IMR-90 (cell line): ENCODE measurements around the gene ASIC2. TPM values are rescaled to one million over a fixed set of nuclear protein-coding genes. Genes with fewer than 3 reads are reported as not detected.

Source experiments
- ATAC-seq: fragments of 200-7000 bp; cut with Tn5 transposase; 2 replicates; pipeline ENCODE4 v1.9.1; 2020; ENCODE audit warnings: low read depth, mild to moderate bottlenecking, moderate library complexity
- BruUV-seq: library from RNA; stranded (reverse); fragments of 400-500 nt; replicated peaks from 2 replicates; lab custom pipeline; 2021; lab: Mats Ljungman, UMichigan
- CTCF ChIA-PET: fragments of 300-600 bp; formaldehyde crosslinking; extraction: SDS; loops from one replicate; lab custom pipeline; 2021; ENCODE audit warnings: antibody characterized with exemption; lab: Yijun Ruan, JAX
- POLR2A ChIA-PET: fragments of 300-600 bp; sonication (Branson Sonifier 250); formaldehyde crosslinking; loops from one replicate; lab custom pipeline; 2022; ENCODE audit warnings: antibody characterized with exemption; ENCODE audit not compliant: unreplicated experiment; lab: Charles Lee
- DNase-seq: peaks from one replicate; pipeline ENCODE4 v3.0.0; 2013
- H2AFZ ChIP-seq: replicated peaks from 2 replicates; pipeline ENCODE3; 2013; ENCODE audit warnings: low read length, mild to moderate bottlenecking; ENCODE audit not compliant: poor library complexity
- H2AK5ac ChIP-seq: 2 replicates; pipeline ENCODE4 v1.6.1; 2013; ENCODE audit warnings: low read depth, low read length, inconsistent platforms
- H2AK9ac ChIP-seq: replicated peaks from 2 replicates; pipeline ENCODE3; 2013; ENCODE audit warnings: mild to moderate bottlenecking, low read depth, low read length, moderate library complexity; ENCODE audit not compliant: poor library complexity
- H2BK120ac ChIP-seq: 2 replicates; pipeline ENCODE4 v1.6.1; 2013; ENCODE audit warnings: low read depth, low read length, inconsistent platforms
- H2BK15ac ChIP-seq: 3 replicates; pipeline ENCODE4 v1.6.1; 2013; ENCODE audit warnings: low read depth, low read length, inconsistent platforms
- H2BK20ac ChIP-seq: 2 replicates; pipeline ENCODE4 v1.6.1; 2013; ENCODE audit warnings: low read depth, mild to moderate bottlenecking, inconsistent platforms, low read length, moderate library complexity
- H2BK5ac ChIP-seq: 2 replicates; pipeline ENCODE4 v1.6.1; 2013; ENCODE audit warnings: mild to moderate bottlenecking, low read depth, low read length, inconsistent platforms; ENCODE audit not compliant: poor library complexity, severe bottlenecking
- H3K14ac ChIP-seq: replicated peaks from 2 replicates; pipeline ENCODE4 v1.6.1; 2013; ENCODE audit warnings: low read depth, low read length, inconsistent platforms
- H3K18ac ChIP-seq: 2 replicates; pipeline ENCODE4 v1.6.1; 2013; ENCODE audit warnings: low read depth, low read length, control low read depth
- H3K23ac ChIP-seq: 2 replicates; pipeline ENCODE4 v1.6.1; 2013; ENCODE audit warnings: low read depth, low read length, inconsistent platforms
- H3K27ac ChIP-seq: 2 replicates; pipeline ENCODE4 v1.5.1; 2013; ENCODE audit warnings: mild to moderate bottlenecking, control low read depth, low read length; ENCODE audit not compliant: insufficient read depth
- H3K27me3 ChIP-seq: 2 replicates; pipeline ENCODE4 v1.6.1; 2013; ENCODE audit warnings: low read length; ENCODE audit not compliant: control insufficient read depth, insufficient read depth
- H3K36me3 ChIP-seq: 2 replicates; pipeline ENCODE4 v1.6.1; 2013; ENCODE audit warnings: low read length, mixed read lengths; ENCODE audit not compliant: control insufficient read depth, insufficient read depth
- H3K4ac ChIP-seq: 2 replicates; pipeline ENCODE4 v1.6.1; 2013; ENCODE audit warnings: low read depth, low read length, inconsistent platforms
- H3K4me1 ChIP-seq: 2 replicates; pipeline ENCODE4 v1.6.1; 2013; ENCODE audit warnings: low read length, mixed read lengths; ENCODE audit not compliant: control insufficient read depth, insufficient read depth
- H3K4me2 ChIP-seq: 2 replicates; pipeline ENCODE4 v1.6.1; 2013; ENCODE audit warnings: low read depth, mild to moderate bottlenecking, control low read depth, low read length, moderate library complexity
- H3K4me3 ChIP-seq: 2 replicates; pipeline ENCODE4 v1.5.1; 2013; ENCODE audit warnings: low read depth, mild to moderate bottlenecking, control low read depth, low read length, moderate library complexity; ENCODE audit not compliant: insufficient read depth
- H3K56ac ChIP-seq: 2 replicates; pipeline ENCODE4 v1.6.1; 2013; ENCODE audit warnings: low read length, inconsistent platforms; ENCODE audit not compliant: insufficient read depth; ENCODE audit errors: extremely low read depth
- H3K79me1 ChIP-seq, 2 experiments: 2 replicates each; pipeline ENCODE4 v1.6.1; 2013; ENCODE audit warnings: low read length in 2 of 2, inconsistent platforms in 1 of 2, low read depth in 1 of 2
- H3K9ac ChIP-seq: 2 replicates; pipeline ENCODE4 v1.6.1; 2013; ENCODE audit warnings: low read depth, low read length, control low read depth
- H3K9me1 ChIP-seq: 2 replicates; pipeline ENCODE4 v1.6.1; 2013; ENCODE audit warnings: low read length, inconsistent platforms; ENCODE audit not compliant: insufficient read depth
- H3K9me3 ChIP-seq: 2 replicates; pipeline ENCODE4 v1.6.1; 2013; ENCODE audit warnings: low read length; ENCODE audit not compliant: control insufficient read depth, insufficient read depth
- H4K20me1 ChIP-seq: 2 replicates; pipeline ENCODE4 v1.6.1; 2013; ENCODE audit warnings: low read length, inconsistent platforms; ENCODE audit not compliant: insufficient read depth
- H4K5ac ChIP-seq: 2 replicates; pipeline ENCODE4 v1.6.1; 2013; ENCODE audit warnings: mild to moderate bottlenecking, low read depth, low read length, control low read depth
- H4K8ac ChIP-seq, 2 experiments: 2 replicates each; pipeline ENCODE4 v1.6.1; 2013; ENCODE audit warnings: low read depth in 2 of 2, low read length in 2 of 2, control low read depth in 1 of 2, inconsistent platforms in 1 of 2
- H4K91ac ChIP-seq: 2 replicates; pipeline ENCODE4 v1.6.1; 2013; ENCODE audit warnings: low read depth, low read length, inconsistent platforms; ENCODE audit not compliant: insufficient read depth
- CHD1 ChIP-seq: IDR thresholded peaks from 2 replicates; pipeline ENCODE4 v1.6.1; 2012; ENCODE audit warnings: low read depth, low read length, improper control_type of control experiment
- WGBS, 2 experiments: methylation state at CpG; one replicate each; pipeline versions ENCODE4 v1.1.5 to v1.1.7; 2013; ENCODE audit warnings: missing lambda C conversion rate in 2 of 2; ENCODE audit not compliant: insufficient read length in 1 of 2; ENCODE audit errors: extremely low coverage in 2 of 2; 5-methylcytosine and 5-hydroxymethylcytosine counted together
- dilution Hi-C: fragments of 300-500 bp; cut with HindIII; formaldehyde crosslinking; loops from one replicate; pipeline ENCODE4 v1.14.3; 2018; ENCODE audit warnings: low sequenced_read_pairs; ENCODE audit not compliant: unreplicated experiment
- in situ Hi-C: fragments of 300-500 bp; cut with MboI; formaldehyde crosslinking; loops from 3 replicates; pipeline ENCODE4 v1.14.3; 2019; ENCODE audit warnings: low sequenced_read_pairs, inconsistent platforms, mixed read lengths
- intact Hi-C: fragments of 100-400 bp; cut with micrococcal nuclease; formaldehyde crosslinking; loops from 2 replicates; pipeline ENCODE4 v1.10.0; 2022
- polyA plus RNA-seq, 3 experiments: library from polyadenylated mRNA; depleted of rRNA; stranded (reverse); fragments of >200 nt; gene quantifications; 2 replicates each; pipeline ENCODE4 v1.2.3, GENCODE V29; 2012; ENCODE audit warnings: low replicate concordance in 1 of 3
- total RNA-seq: library from RNA; depleted of rRNA; stranded (reverse); fragments of >200 nt; gene quantifications from 2 replicates; pipeline ENCODE4 v1.2.3, GENCODE V29; 2012

ASIC2 gene
- total and polyA plus RNA-seq, 2 of the 4 experiments (the other 2 are of a cell fraction), result under 0.01 to 0.15 TPM

GRCh38 chr17:33118391-33119075 lies 174.6 kb downstream of the ASIC2 start:
- no peak overlapping the region for H3K14ac ChIP-seq
- no peak overlapping the region for H2BK120ac ChIP-seq
- ChIA-PET POLR2A (no interaction called here), CTCF (no interaction called here)
- H3K79me1 ChIP-seq, result no peaks in the 10 kb centered on the region
- no peak for DNase-seq
- H3K23ac ChIP-seq, result no peak overlapping the region
- intact Hi-C loops, result no loop called here
- H3K9me3 ChIP-seq, result no peaks in the 10 kb centered on the region
- H2BK20ac ChIP-seq, result no peak overlapping the region
- WGBS, 2 experiments, result no CpG with 5 or more reads among the region's 8 CpGs
- BruUV-seq, result no TSS peak
- in situ Hi-C loops, result no loop called here
- no peak overlapping the region for H4K8ac ChIP-seq
- no peak overlapping the region for H4K5ac ChIP-seq
- no peak overlapping the region for H2AFZ ChIP-seq
- no peak overlapping the region for H3K4me3 ChIP-seq
- no peak overlapping the region for H3K4ac ChIP-seq
- H3K4me1 ChIP-seq, result no peaks in the 10 kb centered on the region
- no peaks in the 10 kb centered on the region for H3K9me1 ChIP-seq
- no peak overlapping the region for H3K56ac ChIP-seq
- H2BK15ac ChIP-seq, result no peak overlapping the region
- H3K9ac ChIP-seq, result no peak overlapping the region
- peaks cover 6% of the 10 kb centered on the region for H3K27me3 ChIP-seq
- H2BK5ac ChIP-seq, result no peak overlapping the region
- no peak for TF ChIP-seq CHD1
- H3K4me2 ChIP-seq, result no peak overlapping the region
- ATAC-seq, result no peak
- no peak overlapping the region for H2AK5ac ChIP-seq
- no peaks in the 10 kb centered on the region for H4K20me1 ChIP-seq
- no peaks in the 10 kb centered on the region for H3K36me3 ChIP-seq
- H3K18ac ChIP-seq, result no peak overlapping the region
- H4K91ac ChIP-seq, result no peak overlapping the region
- no peak overlapping the region for H2AK9ac ChIP-seq
- no peak overlapping the region for H3K27ac ChIP-seq
- dilution Hi-C loops, result no loop called here
